ENCODE measurements around the gene SLC45A3.

SLC45A3 gene

DNA sequence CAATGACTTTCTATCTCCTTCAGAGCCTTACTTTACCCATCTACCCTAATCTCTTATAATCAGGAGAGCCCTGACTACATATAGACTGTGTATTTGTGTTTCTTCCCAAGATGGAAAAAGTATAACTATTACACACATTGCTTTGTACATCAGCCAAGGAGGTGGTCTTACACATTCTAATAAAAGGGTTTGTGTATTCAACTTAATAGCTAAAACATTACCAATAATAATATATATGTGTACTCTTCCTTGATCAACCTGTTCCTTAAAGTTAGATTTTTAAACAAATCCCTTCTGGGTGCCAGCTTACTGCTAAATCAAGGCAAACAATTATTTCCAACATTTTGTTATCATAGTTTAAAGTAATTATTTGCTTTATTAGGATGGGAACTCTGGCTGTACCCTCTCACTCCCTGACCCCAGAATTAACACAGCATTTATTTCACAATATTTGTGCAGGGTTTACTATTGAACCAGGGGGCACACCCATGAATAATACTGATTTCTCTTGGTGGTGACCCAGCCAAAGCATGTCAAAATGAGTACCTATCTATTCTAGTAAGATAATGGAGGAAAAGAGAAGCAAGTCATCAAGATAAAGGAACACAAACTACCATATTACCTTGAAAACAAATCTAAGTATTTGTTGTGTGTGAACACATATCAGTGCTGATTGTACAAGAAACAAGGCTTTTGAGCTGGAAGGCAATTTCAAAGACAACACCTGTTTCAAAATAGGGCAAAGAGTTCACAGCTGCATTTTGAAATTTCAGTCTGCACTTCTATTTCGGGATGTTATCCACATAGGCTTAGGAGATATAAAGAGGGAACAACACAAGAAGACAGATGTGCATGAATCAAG is 30.1 kb upstream of the SLC45A3 start:
- Histone ChIP-seq H2BK12ac (ENCODE audit: low read length in 2 of 2) (no peak overlapping the region), H2AK5ac (ENCODE audit: low read length, severe bottlenecking) (no peak overlapping the region), H3K4me1 (ENCODE audit: control insufficient read depth, insufficient read depth, low read depth, low read length) (peaks cover 8% of the 10 kb centered on the region), H3K9ac (ENCODE audit: low read length) (no peak overlapping the region), H3K36me3 (ENCODE audit: control insufficient read depth in 1 of 2, insufficient read depth in 2 of 2, low read depth in 1 of 2, low read length in 2 of 2) (peaks cover 0 to 79% of the 10 kb centered on the region in 2 experiments), H3K18ac (ENCODE audit: low read depth in 1 of 2, low read length in 2 of 2) (no peak overlapping the region), H3K9me3 (ENCODE audit: control insufficient read depth, low read length) (no peaks in the 10 kb centered on the region), H4K91ac (ENCODE audit: low read length) (no peak overlapping the region), H3K4me2 (ENCODE audit: low read length, poor library complexity, severe bottlenecking) (no peak overlapping the region), H4K8ac (ENCODE audit: low read length) (no peak overlapping the region), H3K14ac (ENCODE audit: low read length in 2 of 2) (no peak overlapping the region), H3K23ac (ENCODE audit: low read length in 2 of 2) (no peak overlapping the region), H2BK5ac (ENCODE audit: low read depth, low read length, poor library complexity, severe bottlenecking) (no peak overlapping the region), H3K27me3 (ENCODE audit: control insufficient read depth in 1 of 2, insufficient read depth in 1 of 2, low read length in 2 of 2) (no peaks in the 10 kb centered on the region), H2BK15ac (ENCODE audit: low read depth, poor library complexity, severe bottlenecking) (no peak overlapping the region), H3K79me1 (replicated peaks; ENCODE audit: low read length, poor library complexity, severe bottlenecking) (peaks cover 8% of the 10 kb centered on the region), H3K4ac (ENCODE audit: low read depth in 1 of 2, low read length in 2 of 2) (no peak overlapping the region), H2BK120ac (ENCODE audit: low read depth, low read length) (no peak overlapping the region), H3K4me3 (ENCODE audit: insufficient read depth in 1 of 2, low read depth in 1 of 2, low read length in 2 of 2) (no peak overlapping the region), H2AFZ (ENCODE audit: low read depth, low read length) (no peak overlapping the region), H3K27ac (ENCODE audit: low read length, poor library complexity, severe bottlenecking) (no peak overlapping the region)
- no peak for DNase-seq
- WGBS = 100% methylated on average over 1 of the region's 1 CpG

DNA sequence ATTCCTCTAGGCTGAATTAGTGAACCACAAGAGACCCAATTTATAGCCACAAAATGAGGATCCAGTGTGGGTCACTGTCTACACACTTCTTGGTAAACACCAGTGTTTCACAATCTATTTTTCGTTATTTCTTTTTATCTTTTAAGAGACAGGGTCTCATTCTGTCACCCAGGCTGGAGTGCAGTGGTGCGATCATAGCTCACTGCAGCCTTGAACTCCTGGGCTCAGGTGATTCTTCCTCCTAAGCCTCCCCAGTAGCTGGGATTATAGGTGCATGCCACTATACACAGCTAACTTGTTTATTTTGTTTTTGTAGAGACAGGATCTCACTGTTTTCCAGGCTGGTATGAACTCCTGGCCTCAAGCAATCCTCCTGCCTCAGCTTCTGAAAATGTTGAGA is 29.3 kb upstream of the SLC45A3 start:
- H3K27me3 ChIP-seq (ENCODE audit: control insufficient read depth in 1 of 2, insufficient read depth in 1 of 2, low read length in 2 of 2) = no peaks in the 10 kb centered on the region
- no peak overlapping the region for H3K4me2 ChIP-seq (ENCODE audit: low read length, poor library complexity, severe bottlenecking)
- H3K36me3 ChIP-seq (ENCODE audit: control insufficient read depth in 1 of 2, insufficient read depth in 2 of 2, low read depth in 1 of 2, low read length in 2 of 2) = peaks cover 0 to 79% of the 10 kb centered on the region in 2 experiments
- no peak overlapping the region for H3K14ac ChIP-seq (ENCODE audit: low read length in 2 of 2)
- no peak overlapping the region for H2BK15ac ChIP-seq (ENCODE audit: low read depth, poor library complexity, severe bottlenecking)
- no peak overlapping the region for H3K9ac ChIP-seq (ENCODE audit: low read length)
- peaks cover 11% of the 10 kb centered on the region for H3K79me1 ChIP-seq (replicated peaks; ENCODE audit: low read length, poor library complexity, severe bottlenecking)
- no peak overlapping the region for H2AFZ ChIP-seq (ENCODE audit: low read depth, low read length)
- H3K18ac ChIP-seq (ENCODE audit: low read depth in 1 of 2, low read length in 2 of 2) = no peak overlapping the region
- H3K27ac ChIP-seq (ENCODE audit: low read length, poor library complexity, severe bottlenecking) = peak overlapping the region; percentile 79
- no peak overlapping the region for H2BK120ac ChIP-seq (ENCODE audit: low read depth, low read length)
- H3K4ac ChIP-seq (ENCODE audit: low read depth in 1 of 2, low read length in 2 of 2) = no peak overlapping the region
- H3K4me1 ChIP-seq (ENCODE audit: control insufficient read depth, insufficient read depth, low read depth, low read length) = peaks cover 8% of the 10 kb centered on the region
- H3K4me3 ChIP-seq (ENCODE audit: insufficient read depth in 1 of 2, low read depth in 1 of 2, low read length in 2 of 2) = no peak overlapping the region
- no peak overlapping the region for H2BK12ac ChIP-seq (ENCODE audit: low read length in 2 of 2)
- peak overlapping the region; percentile 57 for H2AK5ac ChIP-seq (ENCODE audit: low read length, severe bottlenecking)
- no peak overlapping the region for H4K91ac ChIP-seq (ENCODE audit: low read length)
- no peak for DNase-seq
- 94% methylated on average over 2 of the region's 2 CpGs for WGBS
- H4K8ac ChIP-seq (ENCODE audit: low read length) = no peak overlapping the region
- H3K9me3 ChIP-seq (ENCODE audit: control insufficient read depth, low read length) = no peaks in the 10 kb centered on the region
- H3K23ac ChIP-seq (ENCODE audit: low read length in 2 of 2) = no peak overlapping the region
- H2BK5ac ChIP-seq (ENCODE audit: low read depth, low read length, poor library complexity, severe bottlenecking) = no peak overlapping the region

DNA sequence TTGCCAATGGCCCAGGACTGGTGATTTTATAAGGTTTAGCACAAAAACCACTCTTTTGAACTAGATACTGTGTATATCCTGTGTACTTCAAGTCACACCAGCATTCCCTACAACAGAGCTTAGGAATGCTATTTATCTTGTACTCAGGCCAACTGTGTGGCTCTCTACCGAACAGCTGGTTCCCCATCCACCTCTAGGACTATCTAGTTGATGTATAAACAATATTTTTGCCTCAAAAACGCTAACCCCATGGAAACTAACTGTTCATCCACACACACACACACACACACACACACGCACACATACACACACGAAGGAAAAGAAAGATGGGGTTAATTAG is 28.7 kb upstream of the SLC45A3 start:
- Histone ChIP-seq H3K14ac (ENCODE audit: low read length in 2 of 2) (no peak overlapping the region), H2AK5ac (ENCODE audit: low read length, severe bottlenecking) (peak overlapping the region; percentile 71), H3K36me3 (ENCODE audit: control insufficient read depth in 1 of 2, insufficient read depth in 2 of 2, low read depth in 1 of 2, low read length in 2 of 2) (peaks cover 2 to 79% of the 10 kb centered on the region in 2 experiments), H3K9ac (ENCODE audit: low read length) (no peak overlapping the region), H2BK12ac (ENCODE audit: low read length in 2 of 2) (no peak overlapping the region), H4K91ac (ENCODE audit: low read length) (no peak overlapping the region), H3K4me1 (ENCODE audit: control insufficient read depth, insufficient read depth, low read depth, low read length) (peaks cover 8% of the 10 kb centered on the region), H3K4me3 (ENCODE audit: insufficient read depth in 1 of 2, low read depth in 1 of 2, low read length in 2 of 2) (no peak overlapping the region), H3K4me2 (ENCODE audit: low read length, poor library complexity, severe bottlenecking) (peak overlapping the region; percentile 7), H3K27ac (ENCODE audit: low read length, poor library complexity, severe bottlenecking) (peak overlapping the region; percentile 79), H3K18ac (ENCODE audit: low read depth in 1 of 2, low read length in 2 of 2) (no peak overlapping the region), H3K79me1 (replicated peaks; ENCODE audit: low read length, poor library complexity, severe bottlenecking) (peaks cover 15% of the 10 kb centered on the region), H4K8ac (ENCODE audit: low read length) (no peak overlapping the region), H2AFZ (ENCODE audit: low read depth, low read length) (no peak overlapping the region), H3K23ac (ENCODE audit: low read length in 2 of 2) (no peak overlapping the region), H3K27me3 (ENCODE audit: control insufficient read depth in 1 of 2, insufficient read depth in 1 of 2, low read length in 2 of 2) (no peaks in the 10 kb centered on the region), H2BK15ac (ENCODE audit: low read depth, poor library complexity, severe bottlenecking) (no peak overlapping the region), H3K9me3 (ENCODE audit: control insufficient read depth, low read length) (no peaks in the 10 kb centered on the region), H2BK120ac (ENCODE audit: low read depth, low read length) (no peak overlapping the region), H2BK5ac (ENCODE audit: low read depth, low read length, poor library complexity, severe bottlenecking) (peak overlapping the region; percentile 9), H3K4ac (ENCODE audit: low read depth in 1 of 2, low read length in 2 of 2) (no peak overlapping the region)
- WGBS = 86% methylated on average over 1 of the region's 4 CpGs
- peak; percentile 46 for DNase-seq

DNA sequence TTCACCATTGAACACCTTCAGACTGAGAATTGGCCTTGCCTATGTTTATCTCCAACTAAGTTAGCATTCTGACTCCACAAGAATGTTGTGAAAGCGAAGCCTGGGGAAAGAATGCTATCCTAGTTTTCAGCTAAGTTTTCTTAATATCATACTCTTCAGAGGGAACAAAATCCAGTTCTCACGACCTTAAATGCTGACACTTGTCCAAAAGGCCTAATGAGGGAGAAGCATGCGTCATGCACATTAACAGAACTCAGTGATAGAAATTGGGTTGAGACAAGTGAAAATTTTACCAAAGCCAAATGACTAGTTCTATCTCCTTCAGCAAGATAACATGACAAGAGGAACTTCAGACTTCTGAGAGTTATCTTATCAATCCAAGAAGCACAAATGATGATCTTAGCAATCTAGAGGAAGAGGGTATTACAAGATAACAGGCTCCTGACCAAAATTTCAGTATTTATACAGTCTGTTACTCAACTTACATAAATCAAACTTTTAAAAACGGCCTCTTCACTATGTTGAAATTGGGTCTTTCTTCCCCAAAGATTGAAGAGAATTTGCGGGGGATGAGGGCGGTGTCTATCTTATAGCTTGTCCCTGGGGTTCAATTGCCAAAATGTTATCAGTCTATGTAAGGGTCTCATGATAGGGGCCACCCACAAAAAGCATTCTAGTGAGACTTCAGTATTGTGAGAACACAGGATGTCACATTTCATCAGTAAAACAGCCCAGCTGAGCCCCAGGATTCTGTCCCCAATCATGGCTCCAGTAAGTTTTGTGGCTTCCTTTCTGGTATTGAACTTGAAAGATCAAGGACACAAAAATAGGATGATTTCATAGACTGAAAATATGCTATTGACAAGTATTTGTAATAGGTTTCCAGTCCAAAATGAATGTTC is 26.5 kb upstream of the SLC45A3 start:
- no peak overlapping the region for H3K4ac ChIP-seq (ENCODE audit: low read depth in 1 of 2, low read length in 2 of 2)
- no peak overlapping the region for H3K18ac ChIP-seq (ENCODE audit: low read depth in 1 of 2, low read length in 2 of 2)
- H2BK15ac ChIP-seq (ENCODE audit: low read depth, poor library complexity, severe bottlenecking) = no peak overlapping the region
- H3K27me3 ChIP-seq (ENCODE audit: control insufficient read depth in 1 of 2, insufficient read depth in 1 of 2, low read length in 2 of 2) = no peaks in the 10 kb centered on the region
- no peak overlapping the region for H3K14ac ChIP-seq (ENCODE audit: low read length in 2 of 2)
- H2AK5ac ChIP-seq (ENCODE audit: low read length, severe bottlenecking) = no peak overlapping the region
- H3K9ac ChIP-seq (ENCODE audit: low read length) = no peak overlapping the region
- H2BK12ac ChIP-seq (ENCODE audit: low read length in 2 of 2) = no peak overlapping the region
- no peak overlapping the region for H4K91ac ChIP-seq (ENCODE audit: low read length)
- H2BK5ac ChIP-seq (ENCODE audit: low read depth, low read length, poor library complexity, severe bottlenecking) = no peak overlapping the region
- peaks cover 9% of the 10 kb centered on the region for H3K4me1 ChIP-seq (ENCODE audit: control insufficient read depth, insufficient read depth, low read depth, low read length)
- no peaks in the 10 kb centered on the region for H3K9me3 ChIP-seq (ENCODE audit: control insufficient read depth, low read length)
- H2BK120ac ChIP-seq (ENCODE audit: low read depth, low read length) = no peak overlapping the region
- H4K8ac ChIP-seq (ENCODE audit: low read length) = no peak overlapping the region
- no peak overlapping the region for H2AFZ ChIP-seq (ENCODE audit: low read depth, low read length)
- no peak overlapping the region for H3K23ac ChIP-seq (ENCODE audit: low read length in 2 of 2)
- H3K36me3 ChIP-seq (ENCODE audit: control insufficient read depth in 1 of 2, insufficient read depth in 2 of 2, low read depth in 1 of 2, low read length in 2 of 2) = peaks cover 11 to 78% of the 10 kb centered on the region in 2 experiments
- no peak overlapping the region for H3K4me3 ChIP-seq (ENCODE audit: insufficient read depth in 1 of 2, low read depth in 1 of 2, low read length in 2 of 2)
- peaks cover 23% of the 10 kb centered on the region for H3K79me1 ChIP-seq (replicated peaks; ENCODE audit: low read length, poor library complexity, severe bottlenecking)
- DNase-seq = no peak
- 98% methylated on average over 4 of the region's 6 CpGs for WGBS
- H3K27ac ChIP-seq (ENCODE audit: low read length, poor library complexity, severe bottlenecking) = peak overlapping the region; percentile 22
- no peak overlapping the region for H3K4me2 ChIP-seq (ENCODE audit: low read length, poor library complexity, severe bottlenecking)
